Hepatocyte (in vitro differentiated cells): Measurements from ENCODE around the gene ERC2. TPM values are rescaled to one million over a fixed set of nuclear protein-coding genes. Genes with fewer than 3 reads are reported as not detected.

ENCODE experiments used
- DNase-seq: peaks from one replicate; pipeline ENCODE4 v3.0.0-alpha.2; 2016; ENCODE audit warnings: low spot score
- H2AFZ ChIP-seq: fragments of 200-600 bp; sonication (generic); 2 replicates; pipeline ENCODE4 v1.6.0; 2016; ENCODE audit warnings: antibody characterized with exemption, mild to moderate bottlenecking
- H3K27ac ChIP-seq: fragments of 200-600 bp; sonication (generic); 2 replicates; pipeline ENCODE4 v1.5.1; 2016; ENCODE audit warnings: mild to moderate bottlenecking
- H3K27me3 ChIP-seq: fragments of 200-600 bp; sonication (generic); 2 replicates; pipeline ENCODE4 v1.6.1; 2016
- H3K36me3 ChIP-seq: fragments of 200-600 bp; sonication (generic); replicated peaks from 2 replicates; pipeline ENCODE4 v1.5.1; 2016; ENCODE audit warnings: low read depth; ENCODE audit not compliant: insufficient read depth
- H3K4me1 ChIP-seq: fragments of 200-600 bp; sonication (generic); 2 replicates; pipeline ENCODE4 v1.5.1; 2016; ENCODE audit warnings: mild to moderate bottlenecking, moderate library complexity; ENCODE audit not compliant: insufficient read depth
- H3K4me2 ChIP-seq: fragments of 200-600 bp; sonication (generic); 2 replicates; pipeline ENCODE4 v1.6.0; 2016
- H3K4me3 ChIP-seq: fragments of 200-600 bp; sonication (generic); 2 replicates; pipeline ENCODE4 v1.5.1; 2016; ENCODE audit warnings: mild to moderate bottlenecking
- H3K79me2 ChIP-seq: fragments of 200-600 bp; sonication (generic); 2 replicates; pipeline ENCODE4 v1.6.0; 2017; ENCODE audit warnings: mild to moderate bottlenecking
- H3K9me2 ChIP-seq: fragments of 200-600 bp; sonication (generic); replicated peaks from 2 replicates; pipeline ENCODE4 v1.6.0; 2017; ENCODE audit warnings: mild to moderate bottlenecking; ENCODE audit not compliant: insufficient read depth
- H3K9me3 ChIP-seq: fragments of 200-600 bp; sonication (generic); 2 replicates; pipeline ENCODE4 v1.5.1; 2016; ENCODE audit warnings: low read depth, mild to moderate bottlenecking
- H4K20me1 ChIP-seq: fragments of 200-600 bp; sonication (generic); 2 replicates; pipeline ENCODE4 v1.6.0; 2016; ENCODE audit warnings: mild to moderate bottlenecking; ENCODE audit not compliant: insufficient read depth, poor library complexity, severe bottlenecking
- EZH2 ChIP-seq: fragments of 200-600 bp; sonication (generic); IDR thresholded peaks from 2 replicates; pipeline ENCODE4 v1.6.1; 2016; ENCODE audit warnings: antibody characterized with exemption, mild to moderate bottlenecking, borderline replicate concordance
- EZH2phosphoT487 ChIP-seq: fragments of 200-600 bp; sonication (generic); IDR thresholded peaks from one replicate; pipeline ENCODE4 v1.6.1; 2018; ENCODE audit warnings: antibody characterized with exemption, mild to moderate bottlenecking, low read depth, moderate library complexity; ENCODE audit not compliant: unreplicated experiment, severe bottlenecking
- WGBS: methylation state at CpG from one replicate; pipeline ENCODE4 v1.1.6; 2016; ENCODE audit warnings: low lambda C conversion rate; ENCODE audit errors: missing lambda C conversion rate; 5-methylcytosine and 5-hydroxymethylcytosine counted together
- polyA plus RNA-seq: library from polyadenylated mRNA; unstranded; fragments of >200 nt; fragmentation: Nextera tagmentation; extraction: Ambion mirVana; gene quantifications from 2 replicates; pipeline ENCODE4 v1.2.1, GENCODE V29; 2016
- total RNA-seq: library from RNA; depleted of rRNA; stranded (reverse); fragments of >200 nt; gene quantifications from 2 replicates; pipeline ENCODE4 v1.2.3, GENCODE V29; 2014
- TF ChIP-seq, protein P1 (sequence below): fragments of 200-600 bp; sonication (generic); IDR thresholded peaks from 2 replicates; pipeline ENCODE4 v1.5.1; 2016; ENCODE audit warnings: antibody characterized with exemption, mild to moderate bottlenecking; ENCODE audit not compliant: poor library complexity

Gene ERC2
- total and polyA plus RNA-seq, 2 experiments from 2014 or later = 1.2 to 5.3 TPM

DNA sequence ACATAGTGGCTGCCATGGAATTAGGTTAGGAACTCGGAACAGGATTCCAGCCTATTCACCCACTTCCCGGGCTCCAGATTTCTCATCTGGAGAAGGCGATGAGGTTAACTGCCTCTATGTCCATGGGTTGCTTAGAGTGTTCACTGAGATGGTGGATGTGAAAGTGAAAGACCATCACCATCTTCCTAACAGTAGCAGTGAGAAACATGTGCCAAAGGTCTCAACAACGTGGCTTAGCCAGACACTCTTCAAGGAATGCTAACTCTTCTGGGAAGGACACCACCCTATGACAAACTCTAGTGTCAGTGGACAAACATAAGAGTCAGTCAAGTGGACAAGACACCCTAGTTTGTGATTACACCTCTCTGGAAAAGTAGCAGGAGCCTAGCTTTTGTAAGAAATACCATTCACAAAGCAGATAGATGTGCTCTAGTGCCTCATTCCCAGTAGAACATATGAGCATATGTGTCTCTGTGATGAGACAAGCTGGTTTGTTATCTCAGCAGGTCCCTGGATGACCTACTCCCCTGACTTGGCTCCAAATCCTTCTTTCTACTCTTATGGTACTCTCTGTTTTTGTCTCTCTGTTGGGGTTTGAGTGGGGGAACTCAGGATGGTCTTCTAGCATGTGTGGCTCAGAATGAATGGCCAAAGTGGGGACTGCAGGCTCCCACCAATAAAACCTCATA is 770.9 kb downstream of the ERC2 start:
- Histone ChIP-seq H3K27me3 (no peaks in the 10 kb centered on the region), H3K9me2 (no peaks in the 10 kb centered on the region), H3K27ac (no peak overlapping the region), H3K79me2 (no peaks in the 10 kb centered on the region), H3K9me3 (no peaks in the 10 kb centered on the region), H3K4me2 (no peak overlapping the region), H3K36me3 (no peaks in the 10 kb centered on the region), H2AFZ (no peak overlapping the region), H3K4me3 (no peak overlapping the region), H3K4me1 (peaks cover 2% of the 10 kb centered on the region), H4K20me1 (no peaks in the 10 kb centered on the region)
- TF ChIP-seq EZH2 (no peak), EZH2phosphoT487 (no peak)
- TF ChIP-seq, protein P1, sequence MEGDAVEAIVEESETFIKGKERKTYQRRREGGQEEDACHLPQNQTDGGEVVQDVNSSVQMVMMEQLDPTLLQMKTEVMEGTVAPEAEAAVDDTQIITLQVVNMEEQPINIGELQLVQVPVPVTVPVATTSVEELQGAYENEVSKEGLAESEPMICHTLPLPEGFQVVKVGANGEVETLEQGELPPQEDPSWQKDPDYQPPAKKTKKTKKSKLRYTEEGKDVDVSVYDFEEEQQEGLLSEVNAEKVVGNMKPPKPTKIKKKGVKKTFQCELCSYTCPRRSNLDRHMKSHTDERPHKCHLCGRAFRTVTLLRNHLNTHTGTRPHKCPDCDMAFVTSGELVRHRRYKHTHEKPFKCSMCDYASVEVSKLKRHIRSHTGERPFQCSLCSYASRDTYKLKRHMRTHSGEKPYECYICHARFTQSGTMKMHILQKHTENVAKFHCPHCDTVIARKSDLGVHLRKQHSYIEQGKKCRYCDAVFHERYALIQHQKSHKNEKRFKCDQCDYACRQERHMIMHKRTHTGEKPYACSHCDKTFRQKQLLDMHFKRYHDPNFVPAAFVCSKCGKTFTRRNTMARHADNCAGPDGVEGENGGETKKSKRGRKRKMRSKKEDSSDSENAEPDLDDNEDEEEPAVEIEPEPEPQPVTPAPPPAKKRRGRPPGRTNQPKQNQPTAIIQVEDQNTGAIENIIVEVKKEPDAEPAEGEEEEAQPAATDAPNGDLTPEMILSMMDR = no peak
- DNase-seq = no peak
- WGBS = 93% methylated on average over 4 of the region's 4 CpGs

DNA sequence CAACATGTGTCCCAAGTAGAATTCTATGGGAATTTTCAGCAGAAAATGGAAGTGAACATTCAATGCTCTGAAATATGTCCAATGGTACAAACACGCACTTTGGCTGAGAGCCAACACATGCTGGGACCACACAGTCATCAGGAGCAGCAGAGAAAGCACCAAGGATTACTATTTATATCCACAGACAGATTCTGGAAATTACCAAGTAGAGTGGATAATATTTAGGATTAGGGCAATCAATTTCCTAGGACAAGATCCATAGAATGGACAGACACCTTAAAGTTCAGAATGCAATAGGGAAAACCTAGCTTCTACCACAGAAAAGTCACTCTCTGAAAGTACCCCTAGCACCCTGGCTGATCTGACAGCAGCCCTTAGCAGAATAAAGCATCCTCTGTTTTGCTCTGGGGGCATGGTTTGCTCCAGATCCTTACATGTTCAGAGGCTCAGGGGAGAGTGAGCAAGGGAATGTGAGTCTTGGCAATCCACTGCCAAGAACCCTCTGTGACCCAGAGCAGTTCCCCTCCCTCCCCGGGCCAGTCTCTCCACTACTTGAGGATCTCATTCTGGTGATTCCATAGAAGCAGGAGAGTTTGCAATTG is 775.2 kb downstream of the ERC2 start:
- no peak overlapping the region for H3K4me2 ChIP-seq
- H3K27ac ChIP-seq = no peak overlapping the region
- no peaks in the 10 kb centered on the region for H4K20me1 ChIP-seq
- H2AFZ ChIP-seq = no peak overlapping the region
- TF ChIP-seq EZH2phosphoT487 (no peak), EZH2 (no peak)
- TF ChIP-seq, protein P1 = no peak
- H3K9me2 ChIP-seq = no peaks in the 10 kb centered on the region
- 79% methylated on average over 2 of the region's 2 CpGs for WGBS
- no peak for DNase-seq
- H3K9me3 ChIP-seq = no peaks in the 10 kb centered on the region
- no peaks in the 10 kb centered on the region for H3K79me2 ChIP-seq
- H3K36me3 ChIP-seq = no peaks in the 10 kb centered on the region
- H3K4me3 ChIP-seq = no peak overlapping the region
- no peaks in the 10 kb centered on the region for H3K4me1 ChIP-seq
- H3K27me3 ChIP-seq = peaks cover 8% of the 10 kb centered on the region

DNA sequence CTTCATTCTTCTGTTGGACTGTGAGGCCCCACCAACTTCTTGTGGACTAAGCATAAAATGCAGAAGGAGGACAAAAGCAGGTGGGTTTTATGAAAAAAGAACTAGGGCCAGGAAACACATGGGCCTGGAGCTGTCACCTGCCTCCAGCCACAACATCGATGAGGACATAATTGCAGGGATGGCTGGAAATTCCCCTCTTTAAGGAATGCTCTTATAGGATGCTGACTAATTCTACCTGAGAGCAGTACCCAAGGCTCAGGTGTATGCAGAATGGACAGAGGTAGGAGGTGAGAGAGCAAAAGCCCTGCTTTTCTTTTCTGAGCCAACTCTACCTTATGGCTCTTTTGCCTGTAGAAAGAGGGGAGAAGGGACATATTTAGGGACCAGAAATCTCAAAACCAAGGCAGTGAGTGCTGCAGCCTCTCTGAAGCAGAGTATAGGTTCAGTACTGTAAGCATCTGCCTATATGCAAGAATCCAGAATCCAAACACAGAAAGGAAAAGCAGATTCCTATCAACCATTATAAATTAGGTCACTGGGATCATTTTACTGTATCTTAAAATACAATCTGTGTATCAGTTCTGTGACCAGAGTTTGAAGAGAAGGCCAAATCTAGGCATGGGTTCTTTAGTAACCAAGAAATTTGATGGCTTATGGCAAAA is 775.8 kb downstream of the ERC2 start:
- no peaks in the 10 kb centered on the region for H3K79me2 ChIP-seq
- H3K4me3 ChIP-seq = no peak overlapping the region
- no peaks in the 10 kb centered on the region for H4K20me1 ChIP-seq
- 85% methylated on average over 1 of the region's 1 CpG for WGBS
- H3K4me2 ChIP-seq = no peak overlapping the region
- no peaks in the 10 kb centered on the region for H3K9me3 ChIP-seq
- H3K4me1 ChIP-seq = no peaks in the 10 kb centered on the region
- peaks cover 8% of the 10 kb centered on the region for H3K27me3 ChIP-seq
- H3K9me2 ChIP-seq = no peaks in the 10 kb centered on the region
- no peak for DNase-seq
- no peaks in the 10 kb centered on the region for H3K36me3 ChIP-seq
- no peak overlapping the region for H2AFZ ChIP-seq
- no peak overlapping the region for H3K27ac ChIP-seq
- TF ChIP-seq EZH2phosphoT487 = no peak
- TF ChIP-seq EZH2 = no peak
- TF ChIP-seq, protein P1 = no peak
